Measurements from ENCODE around the gene WDR45B.

DNA sequence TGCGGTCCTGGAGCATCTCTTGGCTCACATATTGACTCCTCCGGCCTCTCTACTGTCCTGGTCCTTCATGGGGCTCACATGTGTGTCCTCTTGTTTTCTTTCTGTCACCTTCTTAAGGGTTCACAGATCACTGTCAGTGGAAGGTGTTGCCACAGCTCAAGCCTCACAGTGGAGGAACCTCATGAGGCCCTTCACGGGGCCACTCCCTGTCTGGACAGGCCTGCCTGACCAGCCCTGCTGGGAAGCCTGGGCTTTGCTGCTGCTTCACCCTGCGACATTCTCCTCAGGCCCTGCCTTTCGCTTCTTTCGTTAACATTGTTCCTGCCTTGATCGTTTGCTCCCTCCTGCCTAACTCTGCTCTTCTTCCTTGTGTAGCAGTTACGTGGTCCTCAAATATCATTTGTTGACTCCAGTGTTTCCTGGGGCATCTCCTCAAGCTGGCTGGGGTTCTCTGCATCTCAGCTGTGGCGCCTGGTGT, 55.9 kb downstream of the WDR45B start:
- TF ChIP-seq SIN3A (IDR thresholded peaks at IDR 0.05; ENCODE audit: borderline replicate concordance, insufficient read depth, low read depth, low read length), result no peak
- TF ChIP-seq, protein P1, sequence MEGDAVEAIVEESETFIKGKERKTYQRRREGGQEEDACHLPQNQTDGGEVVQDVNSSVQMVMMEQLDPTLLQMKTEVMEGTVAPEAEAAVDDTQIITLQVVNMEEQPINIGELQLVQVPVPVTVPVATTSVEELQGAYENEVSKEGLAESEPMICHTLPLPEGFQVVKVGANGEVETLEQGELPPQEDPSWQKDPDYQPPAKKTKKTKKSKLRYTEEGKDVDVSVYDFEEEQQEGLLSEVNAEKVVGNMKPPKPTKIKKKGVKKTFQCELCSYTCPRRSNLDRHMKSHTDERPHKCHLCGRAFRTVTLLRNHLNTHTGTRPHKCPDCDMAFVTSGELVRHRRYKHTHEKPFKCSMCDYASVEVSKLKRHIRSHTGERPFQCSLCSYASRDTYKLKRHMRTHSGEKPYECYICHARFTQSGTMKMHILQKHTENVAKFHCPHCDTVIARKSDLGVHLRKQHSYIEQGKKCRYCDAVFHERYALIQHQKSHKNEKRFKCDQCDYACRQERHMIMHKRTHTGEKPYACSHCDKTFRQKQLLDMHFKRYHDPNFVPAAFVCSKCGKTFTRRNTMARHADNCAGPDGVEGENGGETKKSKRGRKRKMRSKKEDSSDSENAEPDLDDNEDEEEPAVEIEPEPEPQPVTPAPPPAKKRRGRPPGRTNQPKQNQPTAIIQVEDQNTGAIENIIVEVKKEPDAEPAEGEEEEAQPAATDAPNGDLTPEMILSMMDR (IDR thresholded peaks at IDR 0.05), result no peak
